ENCODE data around the gene CSF3. TPM values are rescaled to one million over a fixed set of nuclear protein-coding genes. Genes with fewer than 3 reads are reported as not detected.

The CSF3 gene
- total RNA-seq, 1 donor from 2014 or later: 1.8 TPM

DNA sequence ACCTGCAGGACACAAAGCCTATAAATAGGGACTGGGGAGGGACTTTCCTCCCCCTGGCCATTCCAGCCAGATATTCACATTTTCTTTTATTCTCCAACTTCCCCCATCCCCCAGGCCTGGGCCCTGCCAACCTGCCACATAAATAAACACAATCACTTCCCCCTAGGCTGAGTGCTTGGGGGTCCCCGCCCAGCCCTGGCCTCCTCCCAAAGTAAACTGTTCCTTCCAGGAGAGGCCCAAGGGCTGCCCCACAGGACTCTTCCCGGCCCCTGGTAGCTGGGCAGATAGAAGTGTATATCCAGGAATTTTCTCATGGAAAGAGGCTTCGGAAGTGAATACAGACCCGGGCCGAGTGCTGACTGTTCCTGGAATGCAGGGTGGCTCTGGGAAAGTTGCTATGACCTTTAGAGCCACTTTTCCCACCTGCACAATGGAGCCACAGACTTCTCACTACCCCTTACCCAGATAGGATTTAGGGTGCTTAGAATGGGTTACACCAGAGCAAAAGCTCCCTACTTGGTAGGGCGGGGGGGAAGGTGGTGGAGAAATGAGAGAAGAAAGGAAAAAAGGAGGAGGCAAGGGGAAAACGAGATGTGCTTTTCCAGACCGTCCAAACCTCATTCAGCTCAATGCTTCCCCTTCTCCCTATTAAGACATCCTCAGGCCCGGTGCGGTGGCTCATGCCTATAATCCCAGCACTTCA, 8.5 kb downstream of the CSF3 start:
- peak; percentile 71 for DNase-seq (ENCODE audit: low read depth, low spot score)

DNA sequence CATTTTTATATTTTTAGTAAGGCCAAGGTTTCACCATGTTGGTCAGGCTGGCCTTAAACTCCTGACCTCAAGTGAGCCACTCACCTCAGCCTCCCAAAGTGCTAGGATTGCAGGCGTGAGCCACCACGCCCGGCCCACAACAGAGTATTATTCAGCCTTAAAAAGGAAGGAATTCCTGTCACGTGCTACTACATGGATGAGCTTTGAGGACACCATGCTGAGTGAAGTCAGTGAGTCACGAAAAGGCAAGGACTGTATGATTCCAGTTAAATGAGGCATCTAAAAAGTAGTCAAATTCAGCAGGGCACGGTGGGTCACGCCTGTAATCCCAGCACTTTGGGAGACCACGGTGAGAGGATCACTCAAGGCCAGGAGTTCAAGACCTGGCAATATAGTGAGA, 9.7 kb downstream of the CSF3 start:
- no peak for DNase-seq (ENCODE audit: low read depth, low spot score)

DNA sequence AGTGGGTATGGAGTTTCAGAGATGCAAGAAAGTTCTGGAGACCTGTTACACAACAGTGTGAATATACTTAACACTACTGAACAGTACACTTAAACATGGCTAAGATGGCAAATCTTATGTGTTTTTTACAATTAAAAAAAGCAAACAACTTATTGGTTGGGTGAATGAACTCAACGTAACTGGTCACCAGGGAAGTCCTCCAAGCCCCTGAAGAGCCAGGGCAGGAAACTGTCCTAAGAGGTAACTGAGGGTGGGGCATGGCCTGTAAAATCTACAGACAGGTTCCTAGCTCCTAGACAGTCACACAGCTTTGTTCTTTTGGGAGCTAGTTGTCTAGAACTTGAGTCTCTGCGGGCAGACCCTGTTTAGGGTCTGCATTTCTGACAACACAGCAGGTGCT, 10.3 kb downstream of the CSF3 start:
- DNase-seq (ENCODE audit: low read depth, low spot score): no peak

DNA sequence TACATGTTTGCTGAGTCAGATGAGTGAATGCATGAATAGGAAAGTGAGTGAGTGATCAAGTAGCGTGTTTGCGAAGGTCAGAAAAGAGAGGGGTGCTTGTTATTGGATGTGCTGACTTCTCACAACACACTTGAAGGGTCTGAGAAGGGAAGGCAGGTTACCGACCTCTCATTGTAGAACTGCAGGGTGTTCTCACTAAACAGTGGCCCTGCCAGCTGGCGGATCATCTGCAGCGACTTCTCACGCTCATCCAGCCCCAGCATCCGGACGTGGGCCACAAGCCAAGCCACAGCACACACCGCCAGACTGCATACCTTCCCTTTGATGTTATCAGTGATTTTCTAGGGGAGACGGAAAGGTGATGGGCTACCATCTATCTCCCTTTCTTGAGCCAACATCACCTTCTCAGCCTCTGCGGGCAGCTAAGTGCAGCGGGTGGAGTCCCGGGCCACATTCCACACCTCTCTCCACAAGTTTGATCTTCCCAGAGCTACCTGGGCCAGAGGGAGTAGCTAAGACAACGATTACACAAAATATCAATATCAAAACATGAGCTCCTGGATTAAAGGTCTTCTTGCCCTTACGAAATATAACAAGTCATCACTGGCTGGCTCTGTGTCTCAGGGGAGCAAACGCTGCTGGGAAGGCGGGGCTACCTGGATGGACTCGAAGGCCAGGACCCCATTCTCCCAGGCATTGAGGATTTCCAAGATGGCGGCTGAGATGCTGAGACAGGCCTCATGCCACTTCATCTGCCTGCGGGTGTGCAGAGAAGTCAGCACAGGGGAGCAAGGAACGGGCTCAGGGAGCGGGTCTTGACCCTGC, 11.0 kb downstream of the CSF3 start:
- DNase-seq (ENCODE audit: low read depth, low spot score): peak; percentile 57

DNA sequence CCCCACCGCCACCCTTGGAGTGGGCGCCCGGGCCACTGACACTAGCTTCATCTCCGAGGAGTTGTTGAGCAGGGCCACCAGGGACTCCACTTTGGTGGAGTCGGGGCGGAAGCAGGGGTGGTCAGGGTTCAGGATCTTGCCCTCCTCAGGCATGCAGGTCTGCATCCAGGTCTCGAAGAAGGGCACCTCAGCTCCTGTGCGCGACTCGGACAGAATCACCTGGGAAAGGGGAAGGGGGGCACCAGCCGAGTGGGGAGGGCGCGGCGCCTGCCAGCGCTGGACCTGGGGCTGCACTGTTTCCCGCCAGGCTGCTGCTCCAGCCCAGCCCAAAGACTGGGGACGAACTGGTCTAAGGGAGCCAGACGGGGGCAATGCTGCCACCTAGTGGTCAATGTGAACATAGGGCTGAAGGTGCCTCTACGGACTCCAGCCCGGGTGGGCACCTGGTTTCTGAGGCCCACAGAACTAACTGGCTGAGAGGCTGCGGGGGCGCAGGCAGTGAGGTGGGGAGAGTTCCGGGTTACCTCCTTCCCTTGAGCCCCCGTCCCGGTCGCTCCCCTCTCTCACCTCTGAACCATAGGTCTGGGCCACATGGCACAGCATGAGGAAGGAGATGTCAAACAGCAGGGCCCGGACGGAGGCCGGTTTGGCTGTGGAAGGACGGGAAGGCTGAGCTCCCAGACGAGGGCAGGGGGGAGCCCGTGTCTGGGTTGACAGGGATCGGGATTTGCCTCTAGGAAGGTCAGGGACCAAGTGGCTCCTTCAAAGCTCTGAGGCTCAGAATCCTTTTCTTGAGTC, 11.8 kb downstream of the CSF3 start:
- DNase-seq (ENCODE audit: low read depth, low spot score): peak; percentile 56

DNA sequence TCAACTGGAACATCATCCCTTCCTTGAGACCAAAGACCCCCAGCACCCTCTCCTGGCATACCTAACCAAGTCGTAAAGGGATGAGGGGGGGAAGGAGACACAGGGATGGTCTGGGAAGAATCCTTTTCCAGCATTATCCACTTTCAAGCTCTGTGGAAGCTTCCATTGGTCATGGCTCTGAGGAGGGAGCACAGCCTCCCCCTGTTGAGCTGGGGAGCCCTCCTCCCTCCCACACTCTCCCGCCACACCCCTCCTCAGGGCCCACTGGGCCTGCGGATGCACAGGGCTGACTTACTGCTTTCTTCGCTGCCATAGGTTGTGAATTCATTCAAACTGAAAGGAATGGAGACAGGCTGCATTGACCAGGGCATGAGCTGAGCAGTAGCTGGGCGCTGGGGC, 12.4 kb downstream of the CSF3 start:
- no peak for DNase-seq (ENCODE audit: low read depth, low spot score)

DNA sequence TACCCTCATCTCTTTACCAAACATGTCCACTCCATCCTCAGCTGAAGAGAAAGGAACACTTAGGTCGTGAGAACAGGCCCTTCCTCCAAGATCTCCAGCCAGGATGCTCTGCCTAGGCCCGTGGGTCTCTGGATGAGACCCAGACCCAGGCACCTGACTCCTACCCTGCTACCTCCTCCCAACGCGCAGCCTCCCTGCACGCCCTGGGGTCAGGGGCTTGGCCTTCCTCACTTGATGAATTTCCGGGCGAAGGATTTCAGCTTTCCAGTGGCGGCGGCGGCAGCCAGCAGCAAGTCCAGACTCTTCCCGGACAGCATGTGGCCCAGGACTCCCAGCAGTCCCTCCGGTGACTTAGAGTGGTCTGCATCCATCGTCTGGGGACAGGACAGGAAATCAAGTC, 13.4 kb downstream of the CSF3 start:
- no peak for DNase-seq (ENCODE audit: low read depth, low spot score)

DNA sequence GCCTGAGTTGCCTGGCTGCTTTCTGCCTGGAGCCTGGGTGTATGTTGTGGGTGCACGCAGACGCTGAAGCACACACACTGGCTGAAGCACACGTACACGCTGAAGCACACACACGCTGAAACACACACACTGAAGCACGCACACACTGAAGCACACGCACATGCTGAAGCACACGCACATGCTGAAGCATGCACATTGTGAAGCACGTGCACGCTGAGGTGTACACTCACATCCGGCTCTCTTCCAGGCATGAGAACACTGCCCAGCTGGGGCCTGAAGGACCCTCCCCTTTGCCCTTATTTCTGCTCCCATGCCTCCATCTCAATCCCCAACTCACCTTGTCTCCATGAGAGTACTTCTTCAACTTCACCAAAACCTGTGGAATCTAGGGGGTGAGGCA, 16.5 kb downstream of the CSF3 start:
- no peak for DNase-seq (ENCODE audit: low read depth, low spot score)

DNA sequence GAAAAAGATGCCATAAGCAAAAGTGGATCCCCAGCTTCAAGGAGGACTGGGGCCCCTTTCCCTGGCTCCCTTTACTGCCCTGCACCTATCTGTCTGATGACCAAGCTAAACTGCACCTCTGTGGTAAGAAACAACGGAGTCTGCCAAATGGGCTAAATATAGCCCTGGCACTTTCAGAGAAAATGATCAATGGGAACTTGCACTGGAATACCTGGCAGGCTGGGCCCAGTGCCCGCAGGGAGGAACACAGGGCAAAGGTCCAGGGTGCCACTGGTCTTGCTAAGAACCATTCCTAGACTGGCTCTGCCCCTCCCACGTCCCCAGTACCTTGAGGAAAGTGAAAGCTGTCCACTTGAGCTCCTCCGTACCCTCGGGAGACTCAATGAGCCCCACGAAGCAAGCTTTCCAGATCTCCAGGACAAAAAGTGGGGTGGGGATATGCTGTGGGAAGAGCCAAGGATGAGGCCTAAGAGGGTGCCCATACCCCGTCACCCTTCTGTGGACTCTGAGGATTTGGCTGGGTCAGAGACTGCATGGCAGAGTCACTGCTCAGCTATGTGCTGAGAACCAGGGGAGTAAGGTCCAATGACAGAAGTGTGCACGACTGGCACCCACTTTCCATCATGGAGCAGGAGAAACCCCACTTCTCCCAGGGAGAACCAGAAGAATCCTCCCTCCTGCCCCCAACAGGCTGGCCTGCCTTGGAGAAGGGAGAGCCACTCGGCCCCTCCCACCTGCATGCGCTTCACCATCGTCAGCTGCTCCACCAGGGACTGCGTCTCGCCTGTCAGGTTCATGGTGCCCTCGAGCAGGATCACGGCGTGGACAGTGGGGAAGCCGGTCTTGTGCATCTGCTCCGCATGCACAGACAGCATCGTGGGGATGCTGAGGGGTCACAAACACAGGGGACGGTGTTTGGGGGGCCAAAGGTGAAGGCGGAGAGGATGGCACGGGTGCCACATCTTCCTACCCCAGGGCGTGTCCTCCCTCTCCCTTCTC, 17.4 kb downstream of the CSF3 start:
- no peak for DNase-seq (ENCODE audit: low read depth, low spot score)

DNA sequence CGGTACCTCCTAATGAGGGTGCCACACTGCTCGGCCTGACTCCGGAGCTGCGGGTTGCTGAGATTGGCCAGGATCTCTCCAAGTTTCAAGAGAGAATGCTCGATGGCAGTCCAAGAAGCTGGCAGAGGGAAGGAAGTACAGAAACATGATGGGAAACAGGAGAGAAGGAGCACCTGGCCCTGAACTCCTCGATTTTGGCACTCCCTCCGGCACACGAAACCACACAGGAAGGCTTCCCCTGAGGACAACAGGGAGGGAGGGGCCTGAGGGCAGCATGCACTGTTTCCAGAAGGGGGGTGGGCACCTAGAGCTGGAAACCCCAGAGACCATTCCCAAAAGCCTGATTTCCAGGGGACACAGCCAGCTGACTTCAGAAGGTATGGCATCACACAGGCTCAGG, 18.1 kb downstream of the CSF3 start:
- no peak for DNase-seq (ENCODE audit: low read depth, low spot score)

DNA sequence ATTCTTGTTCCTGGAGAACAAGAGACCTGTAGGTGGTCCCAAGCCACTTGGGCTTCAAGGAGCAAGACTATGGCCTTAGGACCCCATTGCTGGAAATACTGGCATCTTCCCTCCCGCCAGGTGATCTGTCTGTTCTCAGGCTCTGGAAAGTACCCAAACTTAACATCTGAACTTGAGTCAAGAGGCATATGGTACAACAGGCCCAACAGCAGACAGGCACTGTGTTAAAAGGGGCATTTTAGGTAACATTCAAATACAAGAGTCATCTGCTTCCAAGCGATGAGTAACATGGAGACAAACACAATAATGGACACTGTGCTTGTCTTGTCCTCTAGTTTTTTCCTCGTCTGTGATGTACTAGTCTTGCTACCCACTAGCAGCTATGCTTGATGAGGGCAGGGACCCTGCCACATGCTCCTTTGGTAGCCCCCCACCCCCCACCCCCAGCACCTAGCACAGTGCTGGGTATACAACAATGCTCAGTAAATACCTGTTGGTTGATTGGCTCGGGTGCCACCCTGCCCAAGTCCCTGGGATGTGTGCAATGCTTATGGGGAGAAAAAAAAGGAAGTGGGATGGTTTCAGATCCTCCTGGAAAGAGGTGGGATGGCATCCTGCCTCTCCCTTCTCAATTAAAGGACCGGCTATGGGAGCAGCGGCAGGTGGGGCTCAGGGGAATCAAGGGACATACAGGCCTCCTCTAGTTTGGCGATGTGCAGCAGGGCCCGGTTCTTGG, 19.4 kb downstream of the CSF3 start:
- DNase-seq (ENCODE audit: low read depth, low spot score): no peak

DNA sequence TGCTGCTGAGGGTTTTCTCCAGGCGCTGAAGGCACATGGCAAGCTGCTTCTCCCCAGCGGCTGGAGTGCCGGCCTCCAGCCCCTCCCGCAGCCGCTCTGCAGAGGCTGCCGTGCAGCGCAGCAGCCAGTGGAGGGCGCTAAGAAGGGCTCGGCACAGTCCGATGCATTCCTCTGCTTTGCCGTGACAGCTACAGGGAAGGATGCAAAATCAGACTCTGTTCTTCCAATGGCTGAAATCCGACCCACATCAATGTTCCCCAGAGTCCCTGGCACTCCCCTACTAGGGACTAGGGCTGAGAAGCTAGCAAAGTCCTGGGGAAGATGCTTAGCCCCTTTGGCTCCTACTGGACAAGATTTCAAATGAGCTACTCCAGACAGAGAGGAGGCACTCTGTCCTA, 19.9 kb downstream of the CSF3 start:
- DNase-seq (ENCODE audit: low read depth, low spot score): no peak

DNA sequence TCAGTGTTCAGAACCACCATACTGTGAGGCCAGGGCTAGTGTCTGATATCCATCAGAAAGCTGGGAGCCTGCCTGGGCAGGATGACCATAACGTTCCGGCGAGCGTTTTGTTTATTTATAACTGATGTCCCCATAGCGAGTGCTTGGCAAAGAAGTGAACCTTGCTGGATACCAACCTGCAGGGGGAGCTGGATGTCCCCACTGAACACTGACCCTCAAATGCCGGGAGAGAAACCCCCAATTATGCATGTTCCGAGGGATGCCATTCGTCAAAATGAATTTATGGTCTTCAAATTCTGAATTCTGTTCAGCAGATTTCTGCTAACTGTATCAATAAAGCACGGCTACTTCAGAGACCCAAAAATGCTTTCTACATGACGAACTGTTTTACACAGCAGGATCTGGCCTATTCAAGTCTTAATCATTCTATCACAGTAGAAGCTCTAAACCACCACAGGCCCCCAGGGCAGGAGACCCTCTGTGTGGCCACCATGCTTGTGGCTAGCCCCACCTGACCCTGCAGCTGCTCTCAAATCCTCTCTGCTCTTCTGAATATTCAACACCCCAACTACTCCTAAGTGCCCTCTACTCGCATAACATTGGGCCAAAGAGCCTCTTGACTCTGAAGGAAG, 23.8 kb downstream of the CSF3 start:
- no peak for DNase-seq (ENCODE audit: low read depth, low spot score)

DNA sequence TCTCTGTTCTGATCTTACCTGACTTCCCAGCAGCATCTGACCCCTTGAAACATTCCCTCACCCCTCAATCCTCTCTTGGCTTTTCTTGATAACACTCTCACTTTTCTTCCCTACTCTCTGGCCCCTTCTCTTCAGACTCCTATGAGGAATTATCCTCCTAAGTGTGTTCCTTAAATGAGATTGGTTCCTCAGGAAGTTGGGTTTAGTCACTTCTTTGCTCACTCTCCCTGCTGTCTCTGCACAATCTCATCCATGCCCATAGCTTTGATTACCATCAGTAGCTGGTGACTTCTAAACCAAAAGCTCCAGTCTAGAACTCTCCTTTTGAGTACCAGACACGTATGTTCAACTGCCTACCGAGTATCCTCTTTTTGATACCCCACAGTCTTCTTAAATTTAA, 26.0 kb downstream of the CSF3 start:
- DNase-seq (ENCODE audit: low read depth, low spot score): no peak

DNA sequence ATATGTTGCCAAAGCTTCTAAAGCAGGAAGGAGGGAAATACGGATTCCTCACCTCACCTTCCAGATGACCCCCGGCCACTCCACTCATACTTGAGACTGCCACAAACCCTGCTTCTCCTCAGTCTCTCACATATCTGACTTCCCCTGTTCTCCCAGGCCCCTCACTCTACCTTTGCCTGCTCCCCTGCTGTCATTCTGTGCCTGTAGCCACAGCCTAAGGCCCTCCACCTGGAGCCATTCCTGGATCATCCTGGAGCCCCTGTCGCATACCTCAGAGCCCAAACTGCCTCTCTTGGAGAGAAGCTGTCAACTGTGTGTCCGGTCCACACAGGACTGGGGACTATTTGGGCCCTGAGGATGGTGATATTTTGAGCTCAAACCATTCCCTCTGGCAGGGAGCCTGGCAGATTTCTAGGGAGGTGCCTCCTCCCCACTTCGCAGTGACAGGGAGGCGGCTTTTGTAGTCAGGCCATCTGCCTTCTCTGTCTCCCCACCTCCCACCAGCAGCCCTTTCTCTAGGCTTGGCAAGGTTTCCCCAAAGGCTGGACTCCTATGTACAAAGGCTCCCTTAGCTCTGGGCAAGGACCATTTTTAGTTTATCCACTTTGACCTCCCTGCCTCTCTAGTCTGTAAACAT, 41.3 kb downstream of the CSF3 start:
- DNase-seq (ENCODE audit: low read depth, low spot score): no peak

DNA sequence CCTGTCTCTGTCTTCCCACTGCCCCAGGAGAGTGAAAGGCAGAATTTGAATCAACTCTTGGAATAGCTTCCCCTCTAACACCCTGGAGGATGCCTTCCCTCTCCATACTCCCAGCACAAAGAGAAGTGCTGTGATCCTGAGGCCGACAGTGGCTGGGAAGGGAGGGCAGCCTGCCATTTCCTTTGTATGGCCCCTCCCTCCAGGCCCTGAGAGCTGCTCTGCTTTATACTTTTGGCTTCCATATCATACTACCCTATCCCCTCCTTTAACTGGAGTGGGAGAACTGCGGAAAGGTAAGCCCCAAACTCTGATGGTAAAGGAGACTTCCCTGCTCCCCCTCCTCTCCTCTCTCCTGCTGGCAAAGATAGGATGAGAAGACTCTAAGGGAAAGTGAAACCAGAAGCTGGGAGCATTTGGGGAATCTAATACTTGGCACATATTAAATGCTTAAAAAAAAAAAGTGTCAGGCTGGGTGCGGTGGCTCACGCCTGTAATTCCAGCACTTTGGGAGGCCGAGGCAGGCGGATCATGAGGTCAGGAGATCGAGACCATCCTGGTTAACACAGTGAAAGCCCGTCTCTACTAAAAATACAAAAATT, 43.0 kb downstream of the CSF3 start:
- DNase-seq (ENCODE audit: low read depth, low spot score): no peak

DNA sequence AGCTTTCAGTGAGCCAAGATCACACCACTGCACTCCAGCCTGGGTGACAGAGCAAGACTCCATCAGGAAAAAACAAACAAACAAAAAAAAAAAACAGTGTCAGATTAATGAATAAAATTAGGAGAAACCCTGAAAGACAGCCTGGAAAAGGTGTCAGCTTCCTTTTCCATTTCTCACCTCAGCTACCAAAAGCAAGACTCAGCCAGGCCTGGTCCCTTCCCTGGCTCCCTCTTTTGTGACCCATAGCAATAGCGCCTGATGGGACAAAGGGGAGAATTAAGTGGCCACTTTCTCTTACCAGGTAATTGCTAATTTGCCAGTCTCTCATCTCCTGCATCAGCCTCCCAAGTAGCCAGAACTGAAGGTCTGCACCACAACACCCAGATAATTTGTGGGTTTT, 43.6 kb downstream of the CSF3 start:
- no peak for DNase-seq (ENCODE audit: low read depth, low spot score)

DNA sequence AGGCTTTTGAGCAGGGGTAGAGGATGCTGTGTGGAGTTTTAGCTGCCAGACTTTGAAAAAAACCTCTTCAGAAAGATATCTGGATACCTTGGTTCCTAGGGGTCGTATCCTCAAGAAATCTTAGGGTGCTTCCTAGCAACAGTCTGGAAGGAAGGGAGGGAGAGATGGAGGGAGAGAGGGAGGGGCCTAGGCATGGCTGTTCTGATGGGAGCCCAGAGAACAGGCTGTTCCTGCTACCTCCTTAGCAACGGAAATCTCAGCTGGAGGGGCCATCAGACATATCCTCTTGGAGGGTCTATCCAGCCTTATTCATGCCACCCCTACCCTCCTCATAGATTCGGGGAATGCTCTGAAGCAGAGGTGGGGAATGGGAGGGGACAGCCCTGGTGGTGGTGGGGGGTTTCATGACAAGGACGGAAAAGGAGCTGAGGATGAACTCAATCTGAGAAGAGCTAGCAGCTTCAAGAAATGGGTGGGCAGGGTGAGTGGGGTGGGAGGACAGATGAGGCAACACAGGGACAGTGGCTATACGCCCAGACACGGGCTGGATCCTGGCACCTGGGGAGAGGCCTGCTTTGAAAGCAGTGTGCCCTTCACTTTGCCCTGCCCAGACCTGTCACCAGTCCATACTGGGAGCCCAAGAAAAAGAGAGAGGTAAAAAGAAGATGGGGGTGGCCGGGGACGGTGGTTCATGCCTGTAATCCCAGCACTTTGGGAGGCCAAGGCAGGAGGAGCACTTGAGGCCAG, 44.7 kb downstream of the CSF3 start:
- no peak for DNase-seq (ENCODE audit: low read depth, low spot score)

All from pulmonary artery endothelial cell (primary cell).